ENCODE measurements around the gene CST6. TPM values are rescaled to one million over a fixed set of nuclear protein-coding genes. Genes with fewer than 3 reads are reported as not detected.

The CST6 gene, protein sequence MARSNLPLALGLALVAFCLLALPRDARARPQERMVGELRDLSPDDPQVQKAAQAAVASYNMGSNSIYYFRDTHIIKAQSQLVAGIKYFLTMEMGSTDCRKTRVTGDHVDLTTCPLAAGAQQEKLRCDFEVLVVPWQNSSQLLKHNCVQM
- 0.50 TPM in 1 of 2 replicates, not detected in the other for total RNA-seq (ENCODE audit: low replicate concordance)

DNA sequence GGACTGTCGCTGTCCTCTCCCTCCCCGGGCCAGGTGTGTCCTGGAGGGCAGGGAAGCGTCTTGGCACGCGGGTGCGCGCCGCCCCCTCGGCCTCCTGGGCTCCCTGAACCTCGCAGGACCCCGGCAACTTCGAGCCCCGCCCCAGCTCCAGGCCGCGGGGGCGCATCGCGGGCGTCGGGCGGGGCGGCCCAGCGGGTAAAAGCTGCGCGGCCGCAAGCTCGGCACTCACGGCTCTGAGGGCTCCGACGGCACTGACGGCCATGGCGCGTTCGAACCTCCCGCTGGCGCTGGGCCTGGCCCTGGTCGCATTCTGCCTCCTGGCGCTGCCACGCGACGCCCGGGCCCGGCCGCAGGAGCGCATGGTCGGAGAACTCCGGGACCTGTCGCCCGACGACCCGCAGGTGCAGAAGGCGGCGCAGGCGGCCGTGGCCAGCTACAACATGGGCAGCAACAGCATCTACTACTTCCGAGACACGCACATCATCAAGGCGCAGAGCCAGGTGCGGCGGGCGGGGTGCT, at the start of gene CST6:
Gene CST6, plus strand, starts transcription at position 224 of the 519 bp plus-strand sequence. Its CDS starts 37 bp downstream, at position 261.
- Histone ChIP-seq H3K27me3 (peaks cover 36% of the 10 kb centered on the region), H3K4me2 (peak within 1 kb of the TSS; percentile 24), H3K4me3 (no peak within 1 kb of the TSS), H3K9ac (no peak within 1 kb of the TSS), H3K9me3 (ENCODE audit: low read depth) (no peaks in the 10 kb centered on the region), H3K79me2 (ENCODE audit: low read depth) (no peaks in the 10 kb centered on the region), H2AFZ (replicated peaks) (no peak within 1 kb of the TSS), H3F3A (ENCODE audit: low read depth) (no peaks in the 10 kb centered on the region), H3K27ac (no peak within 1 kb of the TSS), H4K20me1 (ENCODE audit: low read depth) (no peaks in the 10 kb centered on the region), H3K36me3 (no peaks in the 10 kb centered on the region), H3K4me1 (peaks cover 8% of the 10 kb centered on the region)
- Mint-ChIP-seq H3K36me3 (no peaks in the 10 kb centered on the region), H3K9me3 (no peaks in the 10 kb centered on the region), H3K27ac (no peak within 1 kb of the TSS), H3K4me3 (no peak within 1 kb of the TSS), H3K4me1 (peaks cover 4% of the 10 kb centered on the region), H3K27me3 (ENCODE audit: insufficient read depth, low read depth) (peaks cover 14% of the 10 kb centered on the region)
- DNase-seq (ENCODE audit: low spot score) = peak; percentile 43
- TF ChIP-seq EZH2phosphoT487 (IDR thresholded peaks at IDR 0.05) (peak; percentile 66), EZH2 (IDR thresholded peaks at IDR 0.05) (peak; percentile 85)
- TF ChIP-seq, protein P1, sequence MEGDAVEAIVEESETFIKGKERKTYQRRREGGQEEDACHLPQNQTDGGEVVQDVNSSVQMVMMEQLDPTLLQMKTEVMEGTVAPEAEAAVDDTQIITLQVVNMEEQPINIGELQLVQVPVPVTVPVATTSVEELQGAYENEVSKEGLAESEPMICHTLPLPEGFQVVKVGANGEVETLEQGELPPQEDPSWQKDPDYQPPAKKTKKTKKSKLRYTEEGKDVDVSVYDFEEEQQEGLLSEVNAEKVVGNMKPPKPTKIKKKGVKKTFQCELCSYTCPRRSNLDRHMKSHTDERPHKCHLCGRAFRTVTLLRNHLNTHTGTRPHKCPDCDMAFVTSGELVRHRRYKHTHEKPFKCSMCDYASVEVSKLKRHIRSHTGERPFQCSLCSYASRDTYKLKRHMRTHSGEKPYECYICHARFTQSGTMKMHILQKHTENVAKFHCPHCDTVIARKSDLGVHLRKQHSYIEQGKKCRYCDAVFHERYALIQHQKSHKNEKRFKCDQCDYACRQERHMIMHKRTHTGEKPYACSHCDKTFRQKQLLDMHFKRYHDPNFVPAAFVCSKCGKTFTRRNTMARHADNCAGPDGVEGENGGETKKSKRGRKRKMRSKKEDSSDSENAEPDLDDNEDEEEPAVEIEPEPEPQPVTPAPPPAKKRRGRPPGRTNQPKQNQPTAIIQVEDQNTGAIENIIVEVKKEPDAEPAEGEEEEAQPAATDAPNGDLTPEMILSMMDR (IDR thresholded peaks at IDR 0.05) = no peak

DNA sequence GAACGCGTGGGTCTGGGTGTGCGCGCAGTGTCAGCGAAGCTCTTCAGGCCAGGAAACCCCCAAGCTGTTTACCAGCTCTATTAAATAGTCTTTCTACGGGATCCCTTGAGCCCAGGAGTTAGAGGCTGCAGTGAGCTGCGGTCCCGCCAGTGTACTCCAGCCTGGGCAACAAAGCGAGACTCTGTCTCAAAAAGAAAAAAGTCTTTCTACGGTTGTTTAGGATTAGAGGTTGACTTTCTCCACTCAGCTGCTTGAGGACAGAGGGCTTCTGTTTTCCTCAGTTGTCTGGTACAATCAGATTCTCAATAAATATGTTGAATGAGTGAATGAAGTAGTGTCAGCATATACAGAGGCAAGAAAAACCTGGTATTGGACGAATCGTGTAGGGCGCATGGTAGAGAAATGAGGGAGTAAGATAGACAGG, 49.7 kb upstream of the CST6 start:
- Histone ChIP-seq H3K36me3 (no peaks in the 10 kb centered on the region), H3K4me2 (peak overlapping the region; percentile 88), H3F3A (ENCODE audit: low read depth) (peaks cover 4% of the 10 kb centered on the region), H3K9ac (peak overlapping the region; percentile 87), H3K9me3 (ENCODE audit: low read depth) (no peaks in the 10 kb centered on the region), H3K4me3 (peak overlapping the region; percentile 93), H3K79me2 (ENCODE audit: low read depth) (peaks cover 31% of the 10 kb centered on the region), H3K27me3 (no peaks in the 10 kb centered on the region), H2AFZ (replicated peaks) (no peak overlapping the region), H3K4me1 (peaks cover 9% of the 10 kb centered on the region), H4K20me1 (ENCODE audit: low read depth) (peaks cover 18% of the 10 kb centered on the region), H3K27ac (no peak overlapping the region)
- Mint-ChIP-seq H3K4me1 (peaks cover 24% of the 10 kb centered on the region), H3K9me3 (no peaks in the 10 kb centered on the region), H3K4me3 (peak overlapping the region; percentile 98), H3K27ac (peak overlapping the region; percentile 3), H3K27me3 (ENCODE audit: insufficient read depth, low read depth) (peaks cover 4% of the 10 kb centered on the region), H3K36me3 (peaks cover 19% of the 10 kb centered on the region)
- no peak for DNase-seq (ENCODE audit: low spot score)
- TF ChIP-seq, protein P1 (IDR thresholded peaks at IDR 0.05) = no peak
- TF ChIP-seq EZH2 (IDR thresholded peaks at IDR 0.05) (no peak), EZH2phosphoT487 (IDR thresholded peaks at IDR 0.05) (no peak)

DNA sequence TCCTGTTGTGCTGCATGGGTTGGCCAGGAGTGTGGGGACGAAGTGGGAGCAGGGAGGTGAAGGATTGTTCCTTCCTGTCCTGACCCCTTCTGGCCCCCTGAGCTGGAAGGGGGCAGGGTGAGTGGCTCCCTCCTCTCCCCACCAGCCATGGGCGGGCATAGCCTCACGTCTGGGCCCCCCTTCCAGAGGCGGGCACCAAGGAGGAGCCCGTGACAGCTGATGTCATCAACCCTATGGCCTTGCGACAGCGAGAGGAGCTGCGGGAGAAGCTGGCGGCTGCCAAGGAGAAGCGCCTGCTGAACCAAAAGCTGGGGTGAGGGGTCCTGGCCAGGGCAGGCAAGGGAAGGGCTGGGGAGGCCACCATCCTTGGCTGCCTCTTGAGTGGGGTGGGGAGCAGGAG, 46.9 kb upstream of the CST6 start:
- Mint-ChIP-seq H3K36me3 (peaks cover 30% of the 10 kb centered on the region), H3K4me3 (peak overlapping the region; percentile 98), H3K27ac (no peak overlapping the region), H3K4me1 (peaks cover 25% of the 10 kb centered on the region), H3K27me3 (ENCODE audit: insufficient read depth, low read depth) (peaks cover 4% of the 10 kb centered on the region), H3K9me3 (no peaks in the 10 kb centered on the region)
- Histone ChIP-seq H3K27me3 (no peaks in the 10 kb centered on the region), H3K79me2 (ENCODE audit: low read depth) (peaks cover 31% of the 10 kb centered on the region), H3K27ac (no peak overlapping the region), H3K36me3 (no peaks in the 10 kb centered on the region), H3K9me3 (ENCODE audit: low read depth) (no peaks in the 10 kb centered on the region), H3K9ac (no peak overlapping the region), H3F3A (ENCODE audit: low read depth) (peaks cover 4% of the 10 kb centered on the region), H2AFZ (replicated peaks) (no peak overlapping the region), H3K4me1 (peaks cover 9% of the 10 kb centered on the region), H4K20me1 (ENCODE audit: low read depth) (peaks cover 18% of the 10 kb centered on the region), H3K4me2 (no peak overlapping the region), H3K4me3 (no peak overlapping the region)
- TF ChIP-seq EZH2 (IDR thresholded peaks at IDR 0.05) (no peak), EZH2phosphoT487 (IDR thresholded peaks at IDR 0.05) (no peak)
- TF ChIP-seq, protein P1 (IDR thresholded peaks at IDR 0.05) = no peak
- DNase-seq (ENCODE audit: low spot score) = no peak

Measured in neural progenitor cell (in vitro differentiated cells).